ENCODE data around the gene CAPRIN1. TPM values are rescaled to one million over a fixed set of nuclear protein-coding genes. Genes with fewer than 3 reads are reported as not detected.

Gene CAPRIN1
- polyA plus RNA-seq, 1 donor (not counting 4 experiments of a cell fraction or from before 2014, with no cell fraction given) = 207 TPM

- no peak for FAIRE-seq
- Histone ChIP-seq H3K9ac (ENCODE audit: control insufficient read depth, extremely low read depth, insufficient read depth, low read length) (no peak overlapping the region), H3K27ac (ENCODE audit: control insufficient read depth, insufficient read depth, low read length) (no peak overlapping the region), H4K20me1 (ENCODE audit: control insufficient read depth, extremely low read depth, insufficient read depth, low read length) (no peaks in the 10 kb centered on the region), H3K4me3 (ENCODE audit: control insufficient read depth in 2 of 3, extremely low read depth in 1 of 3, insufficient read depth in 2 of 3, low read depth in 1 of 3, low read length in 3 of 3) (no peak overlapping the region), H3K4me1 (ENCODE audit: control insufficient read depth, extremely low read depth, insufficient read depth, low read length) (no peaks in the 10 kb centered on the region), H2AFZ (ENCODE audit: control insufficient read depth, low read length) (no peak overlapping the region), H3K4me2 (ENCODE audit: control insufficient read depth, extremely low read depth, insufficient read depth, low read depth, low read length) (no peak overlapping the region), H3K9me1 (ENCODE audit: control insufficient read depth, extremely low read depth, insufficient read depth, low read length) (no peaks in the 10 kb centered on the region), H3K79me2 (ENCODE audit: control insufficient read depth, insufficient read depth, low read length) (no peaks in the 10 kb centered on the region), H3K36me3 (ENCODE audit: control insufficient read depth in 2 of 2, extremely low read depth in 1 of 2, insufficient read depth in 2 of 2, low read length in 2 of 2) (peaks cover 49 to 70% of the 10 kb centered on the region in 2 experiments), H3K27me3 (ENCODE audit: control insufficient read depth, extremely low read depth, insufficient read depth, low read length) (no peaks in the 10 kb centered on the region), H3K9me3 (ENCODE audit: control insufficient read depth, low read depth, low read length) (no peaks in the 10 kb centered on the region)
- TF ChIP-seq, protein P1, sequence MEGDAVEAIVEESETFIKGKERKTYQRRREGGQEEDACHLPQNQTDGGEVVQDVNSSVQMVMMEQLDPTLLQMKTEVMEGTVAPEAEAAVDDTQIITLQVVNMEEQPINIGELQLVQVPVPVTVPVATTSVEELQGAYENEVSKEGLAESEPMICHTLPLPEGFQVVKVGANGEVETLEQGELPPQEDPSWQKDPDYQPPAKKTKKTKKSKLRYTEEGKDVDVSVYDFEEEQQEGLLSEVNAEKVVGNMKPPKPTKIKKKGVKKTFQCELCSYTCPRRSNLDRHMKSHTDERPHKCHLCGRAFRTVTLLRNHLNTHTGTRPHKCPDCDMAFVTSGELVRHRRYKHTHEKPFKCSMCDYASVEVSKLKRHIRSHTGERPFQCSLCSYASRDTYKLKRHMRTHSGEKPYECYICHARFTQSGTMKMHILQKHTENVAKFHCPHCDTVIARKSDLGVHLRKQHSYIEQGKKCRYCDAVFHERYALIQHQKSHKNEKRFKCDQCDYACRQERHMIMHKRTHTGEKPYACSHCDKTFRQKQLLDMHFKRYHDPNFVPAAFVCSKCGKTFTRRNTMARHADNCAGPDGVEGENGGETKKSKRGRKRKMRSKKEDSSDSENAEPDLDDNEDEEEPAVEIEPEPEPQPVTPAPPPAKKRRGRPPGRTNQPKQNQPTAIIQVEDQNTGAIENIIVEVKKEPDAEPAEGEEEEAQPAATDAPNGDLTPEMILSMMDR (optimal IDR thresholded peaks at IDR 0.05 in 1 of 3, IDR thresholded peaks at IDR 0.05 in 1 of 3, conservative IDR thresholded peaks at IDR 0.05 in 1 of 3; ENCODE audit: extremely low read depth in 1 of 3, insufficient read depth in 2 of 3, low read length in 3 of 3) = no peak
- no peak for TF ChIP-seq EZH2 (IDR thresholded peaks at IDR 0.05; ENCODE audit: low read length)
- dilution Hi-C loops (cut with MboI; ENCODE audit: extremely low pct_ligation_motif_present, low sequenced_read_pairs) = no loop called here
- no peak for DNase-seq (ENCODE audit: low read depth, low spot score)
These were observed 83.2 kb downstream of the CAPRIN1 start for GRCh38 chr11:34134765-34135164.

- H3K79me2 ChIP-seq (ENCODE audit: control insufficient read depth, insufficient read depth, low read length) = no peaks in the 10 kb centered on the region
- TF ChIP-seq, protein P1 (optimal IDR thresholded peaks at IDR 0.05 in 1 of 3, IDR thresholded peaks at IDR 0.05 in 1 of 3, conservative IDR thresholded peaks at IDR 0.05 in 1 of 3; ENCODE audit: extremely low read depth in 1 of 3, insufficient read depth in 2 of 3, low read length in 3 of 3) = no peak
- no peaks in the 10 kb centered on the region for H3K9me1 ChIP-seq (ENCODE audit: control insufficient read depth, extremely low read depth, insufficient read depth, low read length)
- H3K9ac ChIP-seq (ENCODE audit: control insufficient read depth, extremely low read depth, insufficient read depth, low read length) = no peak overlapping the region
- H3K36me3 ChIP-seq (ENCODE audit: control insufficient read depth in 2 of 2, extremely low read depth in 1 of 2, insufficient read depth in 2 of 2, low read length in 2 of 2) = peaks cover 50 to 73% of the 10 kb centered on the region in 2 experiments
- H3K27ac ChIP-seq (ENCODE audit: control insufficient read depth, insufficient read depth, low read length) = no peak overlapping the region
- no peak overlapping the region for H2AFZ ChIP-seq (ENCODE audit: control insufficient read depth, low read length)
- FAIRE-seq = no peak
- no peaks in the 10 kb centered on the region for H3K4me1 ChIP-seq (ENCODE audit: control insufficient read depth, extremely low read depth, insufficient read depth, low read length)
- H3K4me2 ChIP-seq (ENCODE audit: control insufficient read depth, extremely low read depth, insufficient read depth, low read depth, low read length) = no peak overlapping the region
- no peak overlapping the region for H3K4me3 ChIP-seq (ENCODE audit: control insufficient read depth in 2 of 3, extremely low read depth in 1 of 3, insufficient read depth in 2 of 3, low read depth in 1 of 3, low read length in 3 of 3)
- DNase-seq (ENCODE audit: low read depth, low spot score) = no peak
- dilution Hi-C loops (cut with MboI; ENCODE audit: extremely low pct_ligation_motif_present, low sequenced_read_pairs) = no loop called here
- no peaks in the 10 kb centered on the region for H3K9me3 ChIP-seq (ENCODE audit: control insufficient read depth, low read depth, low read length)
- no peaks in the 10 kb centered on the region for H4K20me1 ChIP-seq (ENCODE audit: control insufficient read depth, extremely low read depth, insufficient read depth, low read length)
- H3K27me3 ChIP-seq (ENCODE audit: control insufficient read depth, extremely low read depth, insufficient read depth, low read length) = no peaks in the 10 kb centered on the region
These were observed 83.9 kb downstream of the CAPRIN1 start for GRCh38 chr11:34135439-34135838.
